Gastroesophageal sphincter (tissue), 4 donors: Measurements from ENCODE around the gene BTNL8. TPM values are rescaled to one million over a fixed set of nuclear protein-coding genes. Genes with fewer than 3 reads are reported as not detected.

Source experiments
- ATAC-seq: fragments of 150-250 bp; one replicate; pipeline ENCODE4 v1.9.1; 2016; ENCODE audit warnings: mild to moderate bottlenecking, moderate library complexity
- H3K27ac ChIP-seq, 4 donors: fragments of 200-600 bp; sonication (generic) in 3 of 4; 1 replicate in 3 of 4; 2 replicates in 1 of 4; pipeline ENCODE4 v1.5.1; 2016 to 2019
- H3K27me3 ChIP-seq: fragments of 200-600 bp; sonication (generic); one replicate; pipeline ENCODE4 v1.5.1; 2019
- H3K36me3 ChIP-seq, 2 donors: fragments of 200-600 bp; sonication (generic); one replicate each; pipeline ENCODE4 v1.5.1; 2019; ENCODE audit warnings: control low read depth in 1 of 2
- H3K4me1 ChIP-seq, 3 donors: fragments of 200-600 bp; sonication (generic); 1 replicate in 2 of 3; 2 replicates in 1 of 3; pipeline ENCODE4 v1.5.1; 2016 to 2019; ENCODE audit warnings: control low read depth in 2 of 3
- H3K4me3 ChIP-seq, 2 donors: fragments of 200-600 bp; sonication (generic); one replicate each; pipeline ENCODE4 v1.5.1; 2019; ENCODE audit warnings: mild to moderate bottlenecking in 1 of 2, moderate library complexity in 1 of 2
- H3K9me3 ChIP-seq, 3 donors: fragments of 200-600 bp; sonication (generic); one replicate each; pipeline ENCODE4 v1.5.1; 2017 to 2019; ENCODE audit warnings: control low read depth in 2 of 3
- EP300 ChIP-seq: sonication (generic); formaldehyde crosslinking; IDR thresholded peaks from one replicate; pipeline ENCODE4 v1.6.1; 2017; ENCODE audit warnings: antibody characterized with exemption, mild to moderate bottlenecking
- POLR2A ChIP-seq, 2 donors: fragments of 450-650 bp; IDR thresholded peaks; one replicate each; pipeline ENCODE4 v1.6.1; 2017; ENCODE audit warnings: antibody characterized with exemption in 2 of 2, mild to moderate bottlenecking in 2 of 2, moderate library complexity in 1 of 2
- POLR2AphosphoS5 ChIP-seq: sonication (generic); formaldehyde crosslinking; IDR thresholded peaks from one replicate; pipeline ENCODE4 v1.6.1; 2017; ENCODE audit warnings: antibody characterized with exemption
- WGBS, 2 donors: methylation state at CpG; one replicate each; pipeline ENCODE4 v1.1.5; 2018; ENCODE audit warnings: low coverage in 1 of 2; 5-methylcytosine and 5-hydroxymethylcytosine counted together
- total RNA-seq, 4 donors: library from RNA; depleted of rRNA; stranded (reverse); fragments of >200 nt; gene quantifications; one replicate each; pipeline ENCODE4 v1.1.0, GENCODE V29; 2016
- TF ChIP-seq, protein P1 (sequence below), 4 experiments: fragments of 200-600 bp in 2 of 4; fragments of 450-650 bp in 2 of 4; sonication (generic) in 1 of 4; IDR thresholded peaks; one replicate each; pipeline ENCODE4 v1.5.1; 2017 to 2019; ENCODE audit warnings: antibody characterized with exemption in 4 of 4, mild to moderate bottlenecking in 2 of 4, moderate library complexity in 2 of 4

The BTNL8 gene
- total RNA-seq, 4 donors from 2014 or later = 0.81 to 1.1 TPM; not detected in 2

DNA sequence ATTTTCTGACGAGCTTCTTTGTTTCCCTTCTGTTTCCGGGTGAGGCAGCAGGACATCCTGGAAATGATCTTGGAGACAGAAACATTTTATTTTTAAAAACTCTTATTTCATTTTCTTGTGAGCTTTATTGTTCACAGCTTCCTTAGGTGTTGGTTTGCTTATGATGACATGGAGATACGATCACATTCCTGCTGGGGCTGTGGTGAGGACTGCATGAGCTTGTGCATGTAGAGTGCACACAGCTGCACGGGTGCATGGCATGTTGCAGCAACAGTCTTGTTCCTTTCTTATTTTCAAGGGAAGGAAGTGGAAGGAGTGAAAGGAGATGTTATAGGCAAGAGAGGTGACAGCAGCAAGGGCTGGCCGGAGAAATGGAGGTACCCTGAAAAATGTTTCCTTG is 1.2 kb downstream of the BTNL8 start:
- TF ChIP-seq POLR2AphosphoS5 (no peak), EP300 (no peak), POLR2A (IDR thresholded peaks at IDR 0.05) (no peak)
- TF ChIP-seq, protein P1, sequence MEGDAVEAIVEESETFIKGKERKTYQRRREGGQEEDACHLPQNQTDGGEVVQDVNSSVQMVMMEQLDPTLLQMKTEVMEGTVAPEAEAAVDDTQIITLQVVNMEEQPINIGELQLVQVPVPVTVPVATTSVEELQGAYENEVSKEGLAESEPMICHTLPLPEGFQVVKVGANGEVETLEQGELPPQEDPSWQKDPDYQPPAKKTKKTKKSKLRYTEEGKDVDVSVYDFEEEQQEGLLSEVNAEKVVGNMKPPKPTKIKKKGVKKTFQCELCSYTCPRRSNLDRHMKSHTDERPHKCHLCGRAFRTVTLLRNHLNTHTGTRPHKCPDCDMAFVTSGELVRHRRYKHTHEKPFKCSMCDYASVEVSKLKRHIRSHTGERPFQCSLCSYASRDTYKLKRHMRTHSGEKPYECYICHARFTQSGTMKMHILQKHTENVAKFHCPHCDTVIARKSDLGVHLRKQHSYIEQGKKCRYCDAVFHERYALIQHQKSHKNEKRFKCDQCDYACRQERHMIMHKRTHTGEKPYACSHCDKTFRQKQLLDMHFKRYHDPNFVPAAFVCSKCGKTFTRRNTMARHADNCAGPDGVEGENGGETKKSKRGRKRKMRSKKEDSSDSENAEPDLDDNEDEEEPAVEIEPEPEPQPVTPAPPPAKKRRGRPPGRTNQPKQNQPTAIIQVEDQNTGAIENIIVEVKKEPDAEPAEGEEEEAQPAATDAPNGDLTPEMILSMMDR (IDR thresholded peaks at IDR 0.05) = no peak
- no peaks in the 10 kb centered on the region for H3K9me3 ChIP-seq
- no peaks in the 10 kb centered on the region for H3K36me3 ChIP-seq
- H3K4me3 ChIP-seq = no peak overlapping the region
- no peaks in the 10 kb centered on the region for H3K27me3 ChIP-seq
- no peak for ATAC-seq
- H3K27ac ChIP-seq = no peak overlapping the region
- WGBS, 2 donors = 64 to 74% methylated on average over 3 to 5 of the region's 5 CpGs
- no peaks in the 10 kb centered on the region for H3K4me1 ChIP-seq

DNA sequence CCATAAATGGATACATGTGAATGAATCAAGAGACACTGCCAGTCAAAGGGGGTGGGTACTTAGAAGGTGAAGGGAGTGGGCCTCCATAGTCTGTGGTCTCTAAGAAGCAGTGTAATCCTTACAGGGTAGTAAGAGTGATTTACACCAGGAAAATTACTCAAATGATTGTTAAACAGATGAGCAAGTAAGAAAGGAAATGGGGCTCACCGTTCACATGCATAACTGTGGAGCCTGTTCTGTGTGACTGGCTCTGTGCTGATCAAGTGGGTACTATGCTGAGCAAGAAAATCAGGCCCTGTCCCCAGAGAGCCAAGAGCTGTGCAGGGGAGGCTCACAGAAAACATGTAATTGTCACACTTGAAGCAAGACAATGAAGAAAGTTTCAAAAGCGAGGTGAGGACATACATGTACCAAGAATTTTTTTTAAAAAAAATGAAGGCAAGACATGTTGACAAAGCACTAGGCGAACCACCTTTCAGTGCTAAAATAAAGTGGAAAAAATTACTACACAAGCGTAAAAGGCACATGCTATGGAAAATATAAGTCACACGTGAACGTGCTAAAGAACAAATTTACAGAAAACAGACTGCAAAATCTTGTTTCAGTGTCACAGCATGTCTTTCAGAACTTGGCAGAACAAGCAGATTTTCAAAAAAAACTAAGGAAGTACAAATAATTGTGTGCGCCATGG is 2.5 kb downstream of the BTNL8 start:
- Histone ChIP-seq H3K36me3 (no peaks in the 10 kb centered on the region), H3K9me3 (no peaks in the 10 kb centered on the region), H3K27ac (no peak overlapping the region), H3K27me3 (no peaks in the 10 kb centered on the region), H3K4me1 (no peaks in the 10 kb centered on the region), H3K4me3 (no peak overlapping the region)
- TF ChIP-seq POLR2A (IDR thresholded peaks at IDR 0.05) = no peak
- no peak for TF ChIP-seq EP300
- TF ChIP-seq POLR2AphosphoS5 = no peak
- TF ChIP-seq, protein P1 (IDR thresholded peaks at IDR 0.05) = no peak
- no peak for ATAC-seq
- 76 to 85% methylated on average over 7 of the region's 7 CpGs for WGBS, 2 donors

DNA sequence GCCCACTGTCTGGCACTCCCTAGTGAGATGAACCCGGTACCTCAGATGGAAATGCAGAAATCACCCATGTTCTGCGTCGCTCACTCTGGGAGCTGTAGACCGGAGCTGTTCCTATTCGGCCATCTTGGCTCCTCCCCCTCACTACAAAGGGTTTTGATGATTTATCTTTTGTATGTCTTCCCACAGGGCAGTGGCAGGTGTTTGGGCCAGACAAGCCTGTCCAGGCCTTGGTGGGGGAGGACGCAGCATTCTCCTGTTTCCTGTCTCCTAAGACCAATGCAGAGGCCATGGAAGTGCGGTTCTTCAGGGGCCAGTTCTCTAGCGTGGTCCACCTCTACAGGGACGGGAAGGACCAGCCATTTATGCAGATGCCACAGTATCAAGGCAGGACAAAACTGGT is 9.4 kb downstream of the BTNL8 start:
- no peak overlapping the region for H3K4me3 ChIP-seq
- no peak for ATAC-seq
- H3K4me1 ChIP-seq = no peaks in the 10 kb centered on the region
- WGBS, 2 donors = no CpG with 5 or more reads among the region's 9 CpGs
- H3K9me3 ChIP-seq = no peaks in the 10 kb centered on the region
- H3K27me3 ChIP-seq = peaks cover 12% of the 10 kb centered on the region
- TF ChIP-seq POLR2AphosphoS5 (no peak), EP300 (no peak), POLR2A (IDR thresholded peaks at IDR 0.05) (no peak)
- TF ChIP-seq, protein P1 (IDR thresholded peaks at IDR 0.05) = no peak
- no peaks in the 10 kb centered on the region for H3K36me3 ChIP-seq
- H3K27ac ChIP-seq = no peak overlapping the region

- Histone ChIP-seq H3K27me3 (peaks cover 12% of the 10 kb centered on the region), H3K36me3 (no peaks in the 10 kb centered on the region), H3K4me1 (no peaks in the 10 kb centered on the region), H3K4me3 (no peak overlapping the region), H3K9me3 (no peaks in the 10 kb centered on the region), H3K27ac (no peak overlapping the region)
- 57 to 67% methylated on average over 6 to 9 of the region's 9 CpGs for WGBS, 2 donors
- TF ChIP-seq, protein P1 (IDR thresholded peaks at IDR 0.05) = no peak
- TF ChIP-seq POLR2AphosphoS5 = no peak
- TF ChIP-seq POLR2A (IDR thresholded peaks at IDR 0.05) = no peak
- no peak for TF ChIP-seq EP300
- no peak for ATAC-seq
Measured at GRCh38 chr5:180908998-180909731, 10.2 kb downstream of the BTNL8 start.

GRCh38 chr5:180909782-180910181 is 10.8 kb downstream of the BTNL8 start:
- no peaks in the 10 kb centered on the region for H3K36me3 ChIP-seq

More at GRCh38 chr5:180909782-180910181, 10.8 kb downstream of the BTNL8 start:
- 48 to 59% methylated on average over 3 to 5 of the region's 5 CpGs for WGBS, 2 donors
- Histone ChIP-seq H3K4me1 (no peaks in the 10 kb centered on the region), H3K27me3 (peaks cover 13% of the 10 kb centered on the region), H3K4me3 (no peak overlapping the region), H3K9me3 (no peaks in the 10 kb centered on the region), H3K27ac (no peak overlapping the region)
- TF ChIP-seq POLR2A (IDR thresholded peaks at IDR 0.05) (no peak), POLR2AphosphoS5 (no peak), EP300 (no peak)
- TF ChIP-seq, protein P1 (IDR thresholded peaks at IDR 0.05) = no peak
- no peak for ATAC-seq
